ENCODE measurements around the gene GDPD1. TPM values are rescaled to one million over a fixed set of nuclear protein-coding genes. Genes with fewer than 3 reads are reported as not detected.
A peak's percentile ranks its signal among the peaks of the same experiment; 100 is the strongest.

The GDPD1 gene
- total and polyA plus RNA-seq, 8 donors: 0.53 to 2.4 (median 1.2) TPM

DNA sequence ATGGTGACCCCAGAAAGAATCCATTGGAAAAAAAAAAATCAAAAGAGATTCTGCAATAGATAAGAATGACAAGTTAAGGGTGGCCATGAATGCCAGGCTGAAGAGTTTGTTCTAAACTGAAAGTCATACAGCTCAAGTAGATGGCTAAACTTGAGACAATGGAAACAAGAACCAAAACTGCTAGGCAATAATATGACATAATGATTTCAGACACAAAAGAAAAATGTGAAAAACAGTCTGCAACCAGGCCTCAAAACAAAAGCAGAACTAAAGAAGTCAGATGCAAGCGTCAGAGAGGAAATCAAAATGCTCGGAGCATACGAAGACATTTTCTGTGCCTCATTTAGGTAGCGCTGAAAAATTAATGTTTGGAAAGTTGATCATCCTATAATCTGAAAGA is 56.7 kb downstream of the GDPD1 start:
- H3K36me3 ChIP-seq: no peaks in the 10 kb centered on the region
- DNase-seq (no peak), ATAC-seq (peak in 2 of 4 donors; percentile 49 to 66), FAIRE-seq (no peak)
- TF ChIP-seq, protein P1, sequence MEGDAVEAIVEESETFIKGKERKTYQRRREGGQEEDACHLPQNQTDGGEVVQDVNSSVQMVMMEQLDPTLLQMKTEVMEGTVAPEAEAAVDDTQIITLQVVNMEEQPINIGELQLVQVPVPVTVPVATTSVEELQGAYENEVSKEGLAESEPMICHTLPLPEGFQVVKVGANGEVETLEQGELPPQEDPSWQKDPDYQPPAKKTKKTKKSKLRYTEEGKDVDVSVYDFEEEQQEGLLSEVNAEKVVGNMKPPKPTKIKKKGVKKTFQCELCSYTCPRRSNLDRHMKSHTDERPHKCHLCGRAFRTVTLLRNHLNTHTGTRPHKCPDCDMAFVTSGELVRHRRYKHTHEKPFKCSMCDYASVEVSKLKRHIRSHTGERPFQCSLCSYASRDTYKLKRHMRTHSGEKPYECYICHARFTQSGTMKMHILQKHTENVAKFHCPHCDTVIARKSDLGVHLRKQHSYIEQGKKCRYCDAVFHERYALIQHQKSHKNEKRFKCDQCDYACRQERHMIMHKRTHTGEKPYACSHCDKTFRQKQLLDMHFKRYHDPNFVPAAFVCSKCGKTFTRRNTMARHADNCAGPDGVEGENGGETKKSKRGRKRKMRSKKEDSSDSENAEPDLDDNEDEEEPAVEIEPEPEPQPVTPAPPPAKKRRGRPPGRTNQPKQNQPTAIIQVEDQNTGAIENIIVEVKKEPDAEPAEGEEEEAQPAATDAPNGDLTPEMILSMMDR (IDR thresholded peaks at IDR 0.05): no peak
- 90 to 91% methylated on average over 4 of the region's 4 CpGs for WGBS, 2 donors
- peak overlapping the region in 1 of 4 donors; percentile 39 for H3K27ac ChIP-seq
- H3K27me3 ChIP-seq: no peaks in the 10 kb centered on the region
- intact Hi-C loops (cut with DNase I): no loop called here
- no peak overlapping the region for H3K4me3 ChIP-seq
- H3K9me3 ChIP-seq: no peaks in the 10 kb centered on the region
- H3K4me1 ChIP-seq: no peaks in the 10 kb centered on the region

- TF ChIP-seq, protein P1 (IDR thresholded peaks at IDR 0.05): no peak
Observed at GRCh38 chr17:59278406-59278805, 58.1 kb downstream of the GDPD1 start.

DNA sequence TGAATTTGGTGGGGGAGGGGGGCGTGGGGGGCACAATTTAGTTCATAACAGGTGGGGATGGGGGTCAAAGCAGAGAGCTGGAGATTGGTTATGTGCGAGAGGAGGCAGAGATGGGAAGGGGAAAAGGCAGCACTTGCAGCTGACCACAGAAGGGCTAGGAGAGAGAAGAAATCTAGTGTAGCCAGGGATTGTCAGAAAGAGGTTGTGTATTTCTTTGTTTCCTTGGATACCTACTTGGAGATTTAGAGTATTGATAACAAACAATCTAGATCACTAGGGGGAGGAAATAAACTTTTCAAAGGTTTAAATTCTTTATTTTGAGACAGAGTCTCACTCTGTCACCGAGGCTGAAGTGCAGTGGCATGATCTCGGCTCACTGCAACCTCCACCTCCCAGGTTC is 64.0 kb downstream of the GDPD1 start:
- DNase-seq (no peak), FAIRE-seq (no peak), ATAC-seq (no peak)
- intact Hi-C loops (cut with DNase I): no loop called here
- H3K27me3 ChIP-seq: no peaks in the 10 kb centered on the region
- WGBS, 2 donors: 75 to 78% methylated on average over 4 of the region's 4 CpGs
- no peak overlapping the region for H3K4me3 ChIP-seq
- TF ChIP-seq, protein P1 (IDR thresholded peaks at IDR 0.05): no peak
- H3K4me1 ChIP-seq: no peaks in the 10 kb centered on the region
- H3K9me3 ChIP-seq: no peaks in the 10 kb centered on the region
- no peak overlapping the region for H3K27ac ChIP-seq
- H3K36me3 ChIP-seq: no peaks in the 10 kb centered on the region

More at GRCh38 chr17:59278406-59278805, 58.1 kb downstream of the GDPD1 start:
- intact Hi-C loops (cut with DNase I): no loop called here
- Histone ChIP-seq H3K4me3 (no peak overlapping the region), H3K27ac (no peak overlapping the region), H3K36me3 (no peaks in the 10 kb centered on the region), H3K4me1 (no peaks in the 10 kb centered on the region), H3K27me3 (no peaks in the 10 kb centered on the region), H3K9me3 (no peaks in the 10 kb centered on the region)
- ATAC-seq (peak in 2 of 4 donors; percentile 40 to 56), FAIRE-seq (no peak), DNase-seq (no peak)
- WGBS, 2 donors: 81 to 89% methylated on average over 4 of the region's 4 CpGs

DNA sequence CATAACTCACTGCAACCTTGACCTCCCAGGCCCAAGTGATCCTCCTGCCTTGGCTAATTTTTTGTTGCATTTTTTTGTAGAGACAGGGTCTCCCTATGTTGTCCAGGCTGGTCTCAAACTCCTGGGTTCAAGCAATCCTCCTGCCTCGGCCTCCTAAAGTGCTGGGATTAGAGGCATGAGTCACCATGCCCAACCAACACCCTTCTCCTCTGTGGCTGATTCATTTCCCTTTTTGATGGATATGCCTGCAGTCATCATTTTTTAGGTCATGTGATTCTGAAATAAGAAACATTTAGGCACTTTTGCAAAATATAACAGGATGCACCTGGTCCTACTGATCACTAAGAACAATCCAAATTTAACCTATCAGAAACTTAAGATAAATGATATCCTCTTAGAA is 67.1 kb downstream of the GDPD1 start:
- 71 to 81% methylated on average over 1 of the region's 1 CpG for WGBS, 2 donors
- no peaks in the 10 kb centered on the region for H3K4me1 ChIP-seq
- no peaks in the 10 kb centered on the region for H3K9me3 ChIP-seq
- DNase-seq (no peak), ATAC-seq (peak in 2 of 4 donors; percentile 30 to 59), FAIRE-seq (no peak)
- intact Hi-C loops (cut with DNase I): no loop called here
- no peaks in the 10 kb centered on the region for H3K36me3 ChIP-seq
- no peaks in the 10 kb centered on the region for H3K27me3 ChIP-seq
- H3K4me3 ChIP-seq: no peak overlapping the region
- TF ChIP-seq, protein P1 (IDR thresholded peaks at IDR 0.05): no peak
- no peak overlapping the region for H3K27ac ChIP-seq

GRCh38 chr17:59287891-59288290 is 67.6 kb downstream of the GDPD1 start:
- ATAC-seq (no peak), DNase-seq (no peak), FAIRE-seq (no peak)
- no peaks in the 10 kb centered on the region for H3K9me3 ChIP-seq
- 69 to 75% methylated on average over 3 of the region's 3 CpGs for WGBS, 2 donors
- H3K4me1 ChIP-seq: no peaks in the 10 kb centered on the region
- H3K27me3 ChIP-seq: no peaks in the 10 kb centered on the region
- no peak overlapping the region for H3K4me3 ChIP-seq
- intact Hi-C loops (cut with DNase I): no loop called here
- no peak overlapping the region for H3K27ac ChIP-seq
- no peaks in the 10 kb centered on the region for H3K36me3 ChIP-seq
- TF ChIP-seq, protein P1 (IDR thresholded peaks at IDR 0.05): no peak
